Ovary (tissue), 9 donors: ENCODE results near the gene BAIAP2L2. TPM values are rescaled to one million over a fixed set of nuclear protein-coding genes. Genes with fewer than 3 reads are reported as not detected.

Experiments
- DNase-seq, 5 donors: peaks; one replicate each; pipeline ENCODE4 v3.0.0-alpha.2; 2019 to 2020
- H3K27ac ChIP-seq, 2 donors: fragments of 200-600 bp; one replicate each; pipeline versions ENCODE4 v1.5.1 to v1.8.0; 2019 to 2022
- H3K27me3 ChIP-seq: fragments of 200-600 bp; one replicate; pipeline ENCODE4 v1.8.0; 2022
- H3K36me3 ChIP-seq: fragments of 200-600 bp; sonication (generic); one replicate; pipeline ENCODE4 v1.5.1; 2019
- H3K4me1 ChIP-seq: one replicate; pipeline ENCODE4 v1.8.1; 2013; ENCODE audit warnings: mild to moderate bottlenecking, moderate library complexity; ENCODE audit not compliant: insufficient read depth
- H3K4me3 ChIP-seq: fragments of 200-600 bp; sonication (generic); one replicate; pipeline ENCODE4 v1.5.1; 2017
- H3K9me3 ChIP-seq, 2 donors: fragments of 200-600 bp in 1 of 2; sonication (generic) in 1 of 2; one replicate each; pipeline versions ENCODE4 v1.5.1 to v1.8.1; 2013 to 2019; ENCODE audit warnings: mild to moderate bottlenecking in 1 of 2, moderate library complexity in 1 of 2
- EP300 ChIP-seq: sonication (generic); formaldehyde crosslinking; IDR thresholded peaks from one replicate; pipeline ENCODE4 v1.6.1; 2017; ENCODE audit warnings: antibody characterized with exemption
- POLR2A ChIP-seq: fragments of 450-650 bp; IDR thresholded peaks from one replicate; pipeline ENCODE4 v1.6.1; 2017; ENCODE audit warnings: antibody characterized with exemption, mild to moderate bottlenecking, moderate library complexity
- WGBS, 3 donors: extraction: QIAGEN DNeasy Blood & Tissue Kit in 1 of 3; methylation state at CpG; one replicate each; pipeline versions ENCODE4 v1.1.5 to v1.1.7; 2013 to 2017; 5-methylcytosine and 5-hydroxymethylcytosine counted together
- intact Hi-C, 4 donors: fragments of 100-400 bp; cut with DNase I; formaldehyde crosslinking; loops; one replicate each; pipeline versions ENCODE4 v1.11.0 to v1.15.1; 2022 to 2023
- polyA plus RNA-seq, 2 donors: library from polyadenylated mRNA; stranded (reverse); fragments of 200-250 nt in 1 of 2; fragments of 350-450 nt in 1 of 2; fragmentation: Illumina TruSeq in 1 of 2; extraction: RNeasy Lipid Tissue Mini Kit (QIAGEN cat#74804) in 1 of 2; gene quantifications; one replicate each; pipeline ENCODE4 v1.2.3, GENCODE V29; 2013 to 2014
- total RNA-seq, 7 donors: library from RNA; depleted of rRNA in 2 of 7; stranded (reverse); fragments of >200 nt in 2 of 7; fragmentation: NEBNext Ultra II Directional in 3 of 7; extraction: Animal tissue kit (Norgen Biotek cat#: 25700) in 3 of 7; gene quantifications; one replicate each; pipeline versions ENCODE4 v1.1.0 to v1.2.4, GENCODE V29; 2016 to 2023
- TF ChIP-seq, protein P1 (sequence below), 3 donors: fragments of 450-650 bp in 2 of 3; fragments of 200-600 bp in 1 of 3; IDR thresholded peaks; one replicate each; pipeline versions ENCODE4 v1.5.1 to v1.8.0; 2016 to 2022; ENCODE audit warnings: antibody characterized with exemption in 3 of 3, mild to moderate bottlenecking in 1 of 3
- donor health status: DM: no; HTN: no; CAD: no; lungs with moderate emphysema.
- donor health status: DM: no; HTN: no; CAD: no.
- donor health status: Bipolar disorder and iron deficiency.
- donor health status: DM: yes; HTN: yes; CAD: no.
- donor health status: DM: no; HTN: no; CAD: no.
- donor health status: DM: yes; HTN: yes; CAD: no.

The BAIAP2L2 gene
- total and polyA plus RNA-seq, 9 donors: 0.40 to 3.1 (median 1.2) TPM; not detected in 1

DNA sequence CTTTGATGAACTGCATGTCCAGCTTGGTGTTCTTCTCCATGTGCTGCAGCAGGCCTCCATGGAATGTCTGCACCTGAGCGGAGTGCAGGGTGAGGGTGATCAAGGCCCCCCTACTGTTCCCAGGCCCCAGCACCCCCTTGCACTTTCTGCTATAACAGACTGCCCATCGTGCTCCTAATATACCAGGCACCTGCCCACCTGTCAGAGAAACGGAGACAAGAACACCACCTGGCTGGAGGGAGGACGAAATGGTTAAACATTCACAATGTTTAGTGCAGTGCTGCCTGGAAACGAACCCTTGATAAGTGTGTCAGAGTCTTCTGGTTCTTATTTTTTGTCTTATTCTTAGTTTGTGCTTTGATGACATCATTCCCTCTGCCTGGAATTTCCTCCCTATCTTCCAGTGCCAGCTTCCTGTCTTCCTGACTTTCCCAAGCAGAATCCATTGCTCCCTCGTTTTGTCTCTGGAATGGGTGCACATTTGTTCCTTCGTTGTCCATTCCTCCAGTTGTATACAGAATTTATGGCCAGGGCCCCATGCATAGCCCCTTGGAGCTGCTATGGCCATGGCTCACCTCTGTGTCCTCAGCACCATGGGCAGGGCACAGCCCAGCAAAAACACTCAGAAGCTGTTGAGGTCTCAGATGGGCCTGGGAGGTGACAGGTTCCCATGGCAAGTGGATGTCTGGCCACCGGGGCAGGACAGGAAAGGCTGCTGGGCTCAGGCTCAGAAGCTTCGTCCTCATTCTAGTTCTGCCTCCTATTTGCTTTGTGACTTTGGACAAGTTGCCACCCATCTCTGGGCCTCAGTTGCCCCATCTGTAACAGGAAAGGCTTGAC is 11.9 kb downstream of the BAIAP2L2 start:
- DNase-seq: no peak
- Histone ChIP-seq H3K4me1 (no peaks in the 10 kb centered on the region), H3K36me3 (no peaks in the 10 kb centered on the region), H3K9me3 (no peaks in the 10 kb centered on the region), H3K27ac (no peak overlapping the region), H3K4me3 (no peak overlapping the region), H3K27me3 (no peaks in the 10 kb centered on the region)
- intact Hi-C loops: no loop called here
- TF ChIP-seq, protein P1, sequence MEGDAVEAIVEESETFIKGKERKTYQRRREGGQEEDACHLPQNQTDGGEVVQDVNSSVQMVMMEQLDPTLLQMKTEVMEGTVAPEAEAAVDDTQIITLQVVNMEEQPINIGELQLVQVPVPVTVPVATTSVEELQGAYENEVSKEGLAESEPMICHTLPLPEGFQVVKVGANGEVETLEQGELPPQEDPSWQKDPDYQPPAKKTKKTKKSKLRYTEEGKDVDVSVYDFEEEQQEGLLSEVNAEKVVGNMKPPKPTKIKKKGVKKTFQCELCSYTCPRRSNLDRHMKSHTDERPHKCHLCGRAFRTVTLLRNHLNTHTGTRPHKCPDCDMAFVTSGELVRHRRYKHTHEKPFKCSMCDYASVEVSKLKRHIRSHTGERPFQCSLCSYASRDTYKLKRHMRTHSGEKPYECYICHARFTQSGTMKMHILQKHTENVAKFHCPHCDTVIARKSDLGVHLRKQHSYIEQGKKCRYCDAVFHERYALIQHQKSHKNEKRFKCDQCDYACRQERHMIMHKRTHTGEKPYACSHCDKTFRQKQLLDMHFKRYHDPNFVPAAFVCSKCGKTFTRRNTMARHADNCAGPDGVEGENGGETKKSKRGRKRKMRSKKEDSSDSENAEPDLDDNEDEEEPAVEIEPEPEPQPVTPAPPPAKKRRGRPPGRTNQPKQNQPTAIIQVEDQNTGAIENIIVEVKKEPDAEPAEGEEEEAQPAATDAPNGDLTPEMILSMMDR (IDR thresholded peaks at IDR 0.05): no peak
- no peak for TF ChIP-seq EP300
- TF ChIP-seq POLR2A: no peak
- 43 to 49% (median 48%) methylated on average over 9 of the region's 9 CpGs for WGBS, 3 donors

DNA sequence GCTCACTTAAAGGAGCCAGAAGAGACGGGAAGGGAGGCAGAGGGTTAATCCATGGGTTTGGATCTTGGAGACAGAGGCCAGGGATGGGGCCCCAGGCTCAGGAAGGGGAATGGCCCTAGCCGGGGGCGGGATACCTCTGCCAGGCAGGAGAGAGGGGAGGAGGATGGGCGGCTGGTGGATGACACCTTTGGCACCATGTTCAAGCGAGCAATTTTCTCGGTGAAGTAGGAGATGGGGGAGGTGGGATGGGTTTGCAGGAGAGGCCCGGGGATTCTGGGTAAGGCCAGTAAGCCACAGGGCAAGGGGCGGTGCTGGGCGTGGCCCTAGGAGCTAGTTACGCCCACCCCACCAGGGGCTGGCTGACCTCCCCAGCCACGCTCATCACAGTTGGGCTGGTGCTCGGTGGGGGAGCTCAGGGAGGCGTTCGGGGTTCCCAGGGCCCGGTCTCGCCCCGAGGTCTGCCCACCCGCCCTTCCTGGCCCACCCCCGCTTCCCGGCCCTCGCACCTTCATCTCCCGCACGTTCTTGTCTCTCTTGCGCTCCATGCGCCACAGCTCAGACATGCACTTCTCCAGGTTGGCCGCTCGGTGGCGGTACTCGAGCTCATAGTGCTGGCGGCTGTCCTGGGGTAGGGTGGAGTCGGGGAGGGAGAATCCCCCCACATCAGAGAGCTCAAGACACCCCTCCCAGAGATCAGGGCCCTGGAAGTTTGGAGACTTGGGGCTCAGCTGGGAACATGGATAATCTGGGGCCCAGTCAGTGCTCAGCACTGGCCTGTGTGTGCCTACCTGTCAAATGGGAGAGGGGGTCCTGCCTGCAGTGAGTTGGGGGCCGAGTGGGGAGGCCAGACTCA is 12.7 kb downstream of the BAIAP2L2 start:
- no peaks in the 10 kb centered on the region for H3K9me3 ChIP-seq
- intact Hi-C loops: no loop called here
- no peak for DNase-seq
- no peaks in the 10 kb centered on the region for H3K4me1 ChIP-seq
- TF ChIP-seq, protein P1 (IDR thresholded peaks at IDR 0.05): no peak
- no peak for TF ChIP-seq POLR2A
- TF ChIP-seq EP300: no peak
- no peaks in the 10 kb centered on the region for H3K27me3 ChIP-seq
- WGBS, 3 donors: 32 to 38% (median 38%) methylated on average over 30 to 32 of the region's 32 CpGs
- no peak overlapping the region for H3K4me3 ChIP-seq
- H3K36me3 ChIP-seq: no peaks in the 10 kb centered on the region
- H3K27ac ChIP-seq: no peak overlapping the region

DNA sequence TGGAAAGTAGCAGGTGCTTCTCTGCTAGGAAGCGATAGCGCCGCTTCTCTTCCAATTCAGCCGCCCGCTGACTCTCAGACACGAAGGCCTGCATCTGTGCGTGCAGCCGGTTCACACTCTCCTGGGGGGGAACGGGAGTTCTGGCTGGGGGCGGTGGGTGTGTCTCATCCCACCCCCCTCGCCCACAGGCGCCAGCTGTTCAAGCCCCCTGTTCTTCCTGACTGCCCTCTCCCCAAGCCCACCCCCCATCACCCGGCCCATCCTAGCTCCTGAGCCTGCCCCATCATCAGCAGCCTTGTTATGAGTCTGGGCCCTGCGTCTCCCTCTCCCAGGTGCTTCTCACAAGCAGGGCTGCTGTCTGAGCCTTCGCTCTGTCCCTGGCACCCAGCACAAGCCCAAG is 13.4 kb downstream of the BAIAP2L2 start:
- intact Hi-C loops: no loop called here
- TF ChIP-seq, protein P1 (IDR thresholded peaks at IDR 0.05): no peak
- TF ChIP-seq POLR2A (no peak), EP300 (no peak)
- Histone ChIP-seq H3K4me3 (no peak overlapping the region), H3K4me1 (no peaks in the 10 kb centered on the region), H3K9me3 (no peaks in the 10 kb centered on the region), H3K36me3 (no peaks in the 10 kb centered on the region), H3K27ac (no peak overlapping the region), H3K27me3 (no peaks in the 10 kb centered on the region)
- DNase-seq: no peak
- 82 to 85% (median 85%) methylated on average over 14 to 15 of the region's 15 CpGs for WGBS, 3 donors

DNA sequence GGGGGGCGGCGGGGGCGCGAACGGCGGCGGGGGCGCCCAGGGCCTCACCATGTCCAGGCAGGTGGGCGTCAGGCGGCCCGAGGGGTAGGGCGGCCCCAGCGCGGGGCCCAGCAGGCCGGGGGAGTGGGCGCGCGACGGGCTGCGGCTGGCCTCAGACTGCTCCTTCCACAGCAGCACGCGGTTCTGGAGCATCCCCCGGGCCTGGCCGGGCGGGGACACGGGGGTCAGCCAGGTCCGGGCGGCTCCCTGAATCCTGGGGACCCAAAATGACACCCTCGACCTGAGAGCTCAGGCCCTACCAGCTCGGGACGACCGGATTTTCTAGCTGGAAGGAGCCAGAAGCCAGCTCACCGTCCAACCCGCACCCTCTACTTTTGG is 21.0 kb downstream of the BAIAP2L2 start:
- TF ChIP-seq EP300 (no peak), POLR2A (no peak)
- TF ChIP-seq, protein P1 (IDR thresholded peaks at IDR 0.05): no peak
- Histone ChIP-seq H3K27ac (no peak overlapping the region), H3K9me3 (no peaks in the 10 kb centered on the region), H3K27me3 (no peaks in the 10 kb centered on the region), H3K36me3 (no peaks in the 10 kb centered on the region), H3K4me1 (peaks cover 1% of the 10 kb centered on the region), H3K4me3 (no peak overlapping the region)
- no peak for DNase-seq
- WGBS, 3 donors: 10 to 29% (median 10%) methylated on average over 25 to 34 of the region's 34 CpGs
- intact Hi-C loops: no loop called here
